Adrenal gland (tissue), 5 donors: ENCODE data around the gene TCEA3.

ENCODE experiments used
- CTCF ChIP-seq, 6 experiments: fragments of 450-650 bp in 4 of 6; fragments of 200-600 bp in 2 of 6; sonication (generic) in 1 of 6; IDR thresholded peaks; 1 replicate in 5 of 6; 2 replicates in 1 of 6; pipeline versions ENCODE4 v1.5.1 to v1.8.0; 2016 to 2021; ENCODE audit warnings: antibody characterized with exemption in 6 of 6, mild to moderate bottlenecking in 2 of 6, moderate library complexity in 1 of 6
- POLR2A ChIP-seq, 2 donors: fragments of 450-650 bp; IDR thresholded peaks; one replicate each; pipeline ENCODE4 v1.6.1; 2017; ENCODE audit warnings: antibody characterized with exemption in 2 of 2, mild to moderate bottlenecking in 2 of 2, moderate library complexity in 1 of 2
- donor health status: DM: no; HTN: no; CAD: no.

- no peak for TF ChIP-seq POLR2A (IDR thresholded peaks at IDR 0.05)
- TF ChIP-seq CTCF (IDR thresholded peaks at IDR 0.05): no peak
Observed at GRCh38 chr1:23451441-23451840, 26.9 kb upstream of the TCEA3 start.
